H9 (cell line): ENCODE measurements around the gene HLA-DMA. TPM values are rescaled to one million over a fixed set of nuclear protein-coding genes. Genes with fewer than 3 reads are reported as not detected.

Source experiments
- DNase-seq: peaks from one replicate; pipeline ENCODE4 v3.0.0-alpha.2; 2017
- H2AFZ ChIP-seq: one replicate; pipeline ENCODE4 v1.6.1; 2013; ENCODE audit warnings: mild to moderate bottlenecking, low read length, control low read depth, moderate library complexity
- H2AK5ac ChIP-seq: 2 replicates; pipeline ENCODE4 v1.6.1; 2013; ENCODE audit warnings: low read length, control low read depth, mixed read lengths; ENCODE audit not compliant: insufficient read length
- H2BK120ac ChIP-seq: one replicate; pipeline ENCODE4 v1.6.1; 2013; ENCODE audit warnings: low read depth, mild to moderate bottlenecking, low read length, control low read depth, inconsistent platforms; ENCODE audit not compliant: poor library complexity, severe bottlenecking
- H2BK12ac ChIP-seq: 2 replicates; pipeline ENCODE4 v1.6.1; 2013; ENCODE audit warnings: low read length, control low read depth, mixed read lengths, low read depth; ENCODE audit not compliant: insufficient read length
- H2BK15ac ChIP-seq: 2 replicates; pipeline ENCODE4 v1.6.1; 2013; ENCODE audit warnings: low read depth, low read length, control low read depth
- H2BK20ac ChIP-seq: one replicate; pipeline ENCODE4 v1.6.1; 2013; ENCODE audit warnings: low read depth, mild to moderate bottlenecking, low read length, control low read depth, inconsistent platforms; ENCODE audit not compliant: poor library complexity, severe bottlenecking
- H2BK5ac ChIP-seq: 2 replicates; pipeline ENCODE4 v1.6.1; 2013; ENCODE audit warnings: low read length, control low read depth, mixed read lengths; ENCODE audit not compliant: insufficient read length
- H3K14ac ChIP-seq: 2 replicates; pipeline ENCODE4 v1.6.1; 2013; ENCODE audit warnings: low read length, control low read depth; ENCODE audit not compliant: insufficient read depth
- H3K18ac ChIP-seq: 2 replicates; pipeline ENCODE4 v1.6.1; 2013; ENCODE audit warnings: low read depth, mild to moderate bottlenecking, mixed read lengths, low read length, control low read depth; ENCODE audit not compliant: insufficient read length
- H3K23ac ChIP-seq: 2 replicates; pipeline ENCODE4 v1.6.1; 2013; ENCODE audit warnings: low read length, control low read depth, mixed read lengths, low read depth; ENCODE audit not compliant: insufficient read length
- H3K23me2 ChIP-seq: 2 replicates; pipeline ENCODE4 v1.6.1; 2013; ENCODE audit warnings: low read depth, mild to moderate bottlenecking, mixed read lengths, low read length, control low read depth; ENCODE audit not compliant: insufficient read length, poor library complexity, severe bottlenecking
- H3K27ac ChIP-seq: 2 replicates; pipeline ENCODE4 v1.5.1; 2013; ENCODE audit warnings: low read length, control low read depth, mixed read lengths, low read depth; ENCODE audit not compliant: insufficient read length
- H3K27me3 ChIP-seq: 2 replicates; pipeline ENCODE4 v1.6.1; 2013; ENCODE audit warnings: low read length, control low read depth, inconsistent platforms; ENCODE audit not compliant: insufficient read depth
- H3K4ac ChIP-seq: 2 replicates; pipeline ENCODE4 v1.6.1; 2013; ENCODE audit warnings: low read depth, mild to moderate bottlenecking, control low read depth, inconsistent platforms, low read length, moderate library complexity
- H3K4me1 ChIP-seq: 2 replicates; pipeline ENCODE4 v1.6.1; 2013; ENCODE audit warnings: low read length, control low read depth, inconsistent platforms; ENCODE audit not compliant: insufficient read depth
- H3K4me2 ChIP-seq: 2 replicates; pipeline ENCODE4 v1.6.1; 2013; ENCODE audit warnings: low read length, control low read depth, mixed read lengths; ENCODE audit not compliant: insufficient read length, insufficient read depth
- H3K56ac ChIP-seq: 2 replicates; pipeline ENCODE4 v1.6.1; 2013; ENCODE audit warnings: low read depth, mild to moderate bottlenecking, mixed read lengths, low read length, control low read depth; ENCODE audit not compliant: insufficient read length
- H3K79me1 ChIP-seq: 2 replicates; pipeline ENCODE4 v1.6.1; 2013; ENCODE audit warnings: low read depth, mild to moderate bottlenecking, moderate library complexity, low read length, control low read depth, inconsistent platforms; ENCODE audit not compliant: insufficient read depth, poor library complexity, severe bottlenecking
- H3K79me2 ChIP-seq: 2 replicates; pipeline ENCODE4 v1.6.1; 2013; ENCODE audit warnings: low read length, control low read depth, inconsistent platforms; ENCODE audit not compliant: insufficient read depth
- H3K9ac ChIP-seq: 2 replicates; pipeline ENCODE4 v1.6.1; 2013; ENCODE audit warnings: low read length, control low read depth, mixed read lengths; ENCODE audit not compliant: insufficient read length; ENCODE audit errors: extremely low read depth
- H3K9me3 ChIP-seq: one replicate; pipeline ENCODE4 v1.6.1; 2013; ENCODE audit warnings: low read depth, low read length, inconsistent platforms; ENCODE audit not compliant: control insufficient read depth
- H3T11ph ChIP-seq: one replicate; pipeline ENCODE4 v1.6.1; 2013; ENCODE audit warnings: mild to moderate bottlenecking, low read length, control low read depth, inconsistent platforms
- H4K20me1 ChIP-seq: one replicate; pipeline ENCODE4 v1.6.1; 2013; ENCODE audit not compliant: control insufficient read depth, insufficient read length, insufficient read depth
- H4K5ac ChIP-seq: 2 replicates; pipeline ENCODE4 v1.6.1; 2013; ENCODE audit warnings: low read depth, mild to moderate bottlenecking, mixed read lengths, low read length, control low read depth; ENCODE audit not compliant: insufficient read length
- H4K8ac ChIP-seq: replicated peaks from 2 replicates; pipeline ENCODE4 v1.6.1; 2013; ENCODE audit warnings: low read length, control low read depth, mixed read lengths, low read depth; ENCODE audit not compliant: insufficient read length
- H4K91ac ChIP-seq: 2 replicates; pipeline ENCODE4 v1.6.1; 2013; ENCODE audit warnings: low read depth, mild to moderate bottlenecking, moderate library complexity, mixed read lengths, low read length, control low read depth; ENCODE audit not compliant: insufficient read length
- H3K27ac Mint-ChIP-seq, 3 experiments: 2 replicates in 2 of 3; 3 replicates in 1 of 3; pipeline ENCODE4 v1.8.0; 2020 to 2021; ENCODE audit warnings: mixed read lengths in 3 of 3, mild to moderate bottlenecking in 1 of 3, moderate library complexity in 1 of 3
- H3K27me3 Mint-ChIP-seq: 2 replicates; pipeline ENCODE4 v1.8.0; 2021; ENCODE audit warnings: low read depth, mild to moderate bottlenecking, moderate library complexity, mixed read lengths
- H3K36me3 Mint-ChIP-seq, 3 experiments: 2 replicates in 2 of 3; 3 replicates in 1 of 3; pipeline ENCODE4 v1.8.0; 2020 to 2021; ENCODE audit warnings: low read depth in 3 of 3, mixed read lengths in 3 of 3; ENCODE audit not compliant: insufficient read depth in 1 of 3
- H3K4me1 Mint-ChIP-seq, 2 experiments: 2 replicates each; pipeline ENCODE4 v1.8.0; 2020; ENCODE audit warnings: mixed read lengths in 2 of 2
- H3K4me3 Mint-ChIP-seq, 2 experiments: 2 replicates in 1 of 2; 3 replicates in 1 of 2; pipeline ENCODE4 v1.8.0; 2020 to 2021; ENCODE audit warnings: mild to moderate bottlenecking in 2 of 2, mixed read lengths in 2 of 2, moderate library complexity in 1 of 2
- H3K9me3 Mint-ChIP-seq, 2 experiments: 2 replicates in 1 of 2; 3 replicates in 1 of 2; pipeline ENCODE4 v1.8.0; 2020; ENCODE audit warnings: mild to moderate bottlenecking in 2 of 2, mixed read lengths in 2 of 2, moderate library complexity in 1 of 2
- WGBS: extraction: QIAGEN DNeasy Blood & Tissue Kit; methylation state at CpG from one replicate; pipeline ENCODE4 v1.1.7; 2013; ENCODE audit warnings: missing lambda C conversion rate, low lambda C conversion rate, mixed read lengths; ENCODE audit not compliant: insufficient read length; ENCODE audit errors: extremely low coverage; 5-methylcytosine and 5-hydroxymethylcytosine counted together
- total RNA-seq: library from RNA; stranded (reverse); gene quantifications from 2 replicates; pipeline ENCODE4 v1.2.1, GENCODE V29; 2021
- TF ChIP-seq, protein P1 (sequence below): fragments of 200-600 bp; sonication (generic); conservative IDR thresholded peaks from 3 replicates; pipeline ENCODE4 v1.8.0; 2021; ENCODE audit warnings: antibody characterized with exemption, mild to moderate bottlenecking

The HLA-DMA gene
- total RNA-seq, 1 experiment from 2014 or later = 7.5 TPM

DNA sequence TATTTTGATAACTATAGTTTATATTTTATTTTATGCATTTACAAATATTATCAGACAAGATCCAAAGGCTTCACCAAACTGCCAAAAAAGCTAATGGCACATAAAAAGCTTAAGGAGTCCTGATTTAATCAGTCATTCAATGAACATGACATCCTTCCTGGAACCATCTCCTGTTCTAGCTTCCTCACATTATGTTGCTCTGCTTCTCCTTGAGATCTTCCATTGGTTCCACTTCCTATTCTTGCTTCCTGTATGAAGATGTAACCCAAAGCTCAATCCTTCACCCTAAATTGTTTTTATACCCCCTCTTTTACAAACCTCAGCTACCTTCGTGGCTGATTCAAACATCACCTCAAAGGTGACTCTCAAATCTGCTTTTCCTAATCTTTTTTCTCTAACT is 11.0 kb upstream of the HLA-DMA start:
- Histone ChIP-seq H4K91ac (no peak overlapping the region), H3K79me2 (no peaks in the 10 kb centered on the region; the same call in 1 of the 2 replicates), H4K8ac (no peak overlapping the region), H2AK5ac (no peak overlapping the region), H3K27me3 (no peaks in the 10 kb centered on the region), H2BK120ac (no peak overlapping the region), H3K9ac (no peak overlapping the region), H2BK12ac (no peak overlapping the region), H2BK20ac (no peak overlapping the region), H3K23me2 (no peaks in the 10 kb centered on the region), H3K27ac (no peak overlapping the region), H2AFZ (no peak overlapping the region), H3K79me1 (no peaks in the 10 kb centered on the region), H3K4me1 (no peaks in the 10 kb centered on the region), H3T11ph (no peak overlapping the region), H3K9me3 (no peaks in the 10 kb centered on the region), H3K14ac (no peak overlapping the region), H3K56ac (no peak overlapping the region), H4K20me1 (no peaks in the 10 kb centered on the region), H4K5ac (no peak overlapping the region), H2BK15ac (no peak overlapping the region), H3K23ac (no peak overlapping the region), H2BK5ac (no peak overlapping the region), H3K18ac (no peak overlapping the region), H3K4me2 (no peak overlapping the region), H3K4ac (no peak overlapping the region)
- no CpG with 5 or more reads among the region's 1 CpG for WGBS
- no peak overlapping the region for H3K27ac Mint-ChIP-seq
- H3K4me1 Mint-ChIP-seq = peaks cover 10 to 13% of the 10 kb centered on the region in 2 experiments
- no peak overlapping the region for H3K4me3 Mint-ChIP-seq
- H3K9me3 Mint-ChIP-seq = no peaks in the 10 kb centered on the region; a peak in 1 of 5 replicates
- H3K36me3 Mint-ChIP-seq = peaks cover 0 to 2% (median 0%) of the 10 kb centered on the region in 3 experiments; a peak in 2 of 7 replicates
- TF ChIP-seq, protein P1, sequence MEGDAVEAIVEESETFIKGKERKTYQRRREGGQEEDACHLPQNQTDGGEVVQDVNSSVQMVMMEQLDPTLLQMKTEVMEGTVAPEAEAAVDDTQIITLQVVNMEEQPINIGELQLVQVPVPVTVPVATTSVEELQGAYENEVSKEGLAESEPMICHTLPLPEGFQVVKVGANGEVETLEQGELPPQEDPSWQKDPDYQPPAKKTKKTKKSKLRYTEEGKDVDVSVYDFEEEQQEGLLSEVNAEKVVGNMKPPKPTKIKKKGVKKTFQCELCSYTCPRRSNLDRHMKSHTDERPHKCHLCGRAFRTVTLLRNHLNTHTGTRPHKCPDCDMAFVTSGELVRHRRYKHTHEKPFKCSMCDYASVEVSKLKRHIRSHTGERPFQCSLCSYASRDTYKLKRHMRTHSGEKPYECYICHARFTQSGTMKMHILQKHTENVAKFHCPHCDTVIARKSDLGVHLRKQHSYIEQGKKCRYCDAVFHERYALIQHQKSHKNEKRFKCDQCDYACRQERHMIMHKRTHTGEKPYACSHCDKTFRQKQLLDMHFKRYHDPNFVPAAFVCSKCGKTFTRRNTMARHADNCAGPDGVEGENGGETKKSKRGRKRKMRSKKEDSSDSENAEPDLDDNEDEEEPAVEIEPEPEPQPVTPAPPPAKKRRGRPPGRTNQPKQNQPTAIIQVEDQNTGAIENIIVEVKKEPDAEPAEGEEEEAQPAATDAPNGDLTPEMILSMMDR = no peak
- no peaks in the 10 kb centered on the region for H3K27me3 Mint-ChIP-seq
- DNase-seq = no peak
